Measurements from ENCODE around the gene PIGP. TPM values are rescaled to one million over a fixed set of nuclear protein-coding genes. Genes with fewer than 3 reads are reported as not detected.

Gene PIGP
- total and polyA plus RNA-seq, 9 of the 15 experiments (the other 6 are each of a cell fraction or from before 2014, with no cell fraction given), result 18.3 to 122 (median 35.6) TPM

DNA sequence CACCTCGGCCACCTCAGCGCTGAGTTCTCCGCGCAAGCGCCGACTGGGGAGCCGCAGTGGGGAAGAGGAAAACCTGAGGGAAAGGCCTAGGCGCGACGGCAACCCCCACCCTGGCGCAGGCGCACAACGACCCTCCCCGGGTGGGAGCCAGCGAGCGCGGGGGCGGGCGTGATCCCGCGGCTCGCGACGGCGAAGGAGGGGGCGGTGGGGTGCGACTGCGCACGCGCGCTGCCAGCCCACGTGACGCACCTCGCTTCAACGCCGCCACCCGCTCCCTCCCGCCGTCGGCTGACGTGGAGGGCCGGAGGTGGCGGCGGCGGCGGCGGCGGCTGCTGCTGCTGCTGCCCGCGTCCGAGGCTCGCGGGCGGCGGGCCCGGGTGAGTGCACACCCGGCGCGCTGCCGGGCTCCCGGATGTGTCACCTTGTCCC lies at the start of gene PIGP, which contains the start of gene TTC3 (continued):
- TF ChIP-seq, protein P1, sequence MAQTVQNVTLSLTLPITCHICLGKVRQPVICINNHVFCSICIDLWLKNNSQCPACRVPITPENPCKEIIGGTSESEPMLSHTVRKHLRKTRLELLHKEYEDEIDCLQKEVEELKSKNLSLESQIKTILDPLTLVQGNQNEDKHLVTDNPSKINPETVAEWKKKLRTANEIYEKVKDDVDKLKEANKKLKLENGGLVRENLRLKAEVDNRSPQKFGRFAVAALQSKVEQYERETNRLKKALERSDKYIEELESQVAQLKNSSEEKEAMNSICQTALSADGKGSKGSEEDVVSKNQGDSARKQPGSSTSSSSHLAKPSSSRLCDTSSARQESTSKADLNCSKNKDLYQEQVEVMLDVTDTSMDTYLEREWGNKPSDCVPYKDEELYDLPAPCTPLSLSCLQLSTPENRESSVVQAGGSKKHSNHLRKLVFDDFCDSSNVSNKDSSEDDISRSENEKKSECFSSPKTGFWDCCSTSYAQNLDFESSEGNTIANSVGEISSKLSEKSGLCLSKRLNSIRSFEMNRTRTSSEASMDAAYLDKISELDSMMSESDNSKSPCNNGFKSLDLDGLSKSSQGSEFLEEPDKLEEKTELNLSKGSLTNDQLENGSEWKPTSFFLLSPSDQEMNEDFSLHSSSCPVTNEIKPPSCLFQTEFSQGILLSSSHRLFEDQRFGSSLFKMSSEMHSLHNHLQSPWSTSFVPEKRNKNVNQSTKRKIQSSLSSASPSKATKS (CRISPR knock-in tag; IDR thresholded peaks at IDR 0.05), result no peak
- no peak for TF ChIP-seq KLF16 (IDR thresholded peaks at IDR 0.05)
- TF ChIP-seq SOX6 (IDR thresholded peaks at IDR 0.05), result peak; percentile 34
- no peak for TF ChIP-seq ZZZ3 (IDR thresholded peaks at IDR 0.05)
- TF ChIP-seq, protein P2, sequence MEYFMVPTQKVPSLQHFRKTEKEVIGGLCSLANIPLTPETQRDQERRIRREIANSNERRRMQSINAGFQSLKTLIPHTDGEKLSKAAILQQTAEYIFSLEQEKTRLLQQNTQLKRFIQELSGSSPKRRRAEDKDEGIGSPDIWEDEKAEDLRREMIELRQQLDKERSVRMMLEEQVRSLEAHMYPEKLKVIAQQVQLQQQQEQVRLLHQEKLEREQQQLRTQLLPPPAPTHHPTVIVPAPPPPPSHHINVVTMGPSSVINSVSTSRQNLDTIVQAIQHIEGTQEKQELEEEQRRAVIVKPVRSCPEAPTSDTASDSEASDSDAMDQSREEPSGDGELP (CRISPR knock-in tag; IDR thresholded peaks at IDR 0.05; ENCODE audit: borderline replicate concordance), result peak; percentile 58; the same call in 1 of the 2 replicates
- no peak for TF ChIP-seq RFX5 (IDR thresholded peaks at IDR 0.05; ENCODE audit: low read depth, low read length)
- peak; percentile 70 for TF ChIP-seq CBX1 (IDR thresholded peaks at IDR 0.05; ENCODE audit: low read depth)
- TF ChIP-seq, protein P3, sequence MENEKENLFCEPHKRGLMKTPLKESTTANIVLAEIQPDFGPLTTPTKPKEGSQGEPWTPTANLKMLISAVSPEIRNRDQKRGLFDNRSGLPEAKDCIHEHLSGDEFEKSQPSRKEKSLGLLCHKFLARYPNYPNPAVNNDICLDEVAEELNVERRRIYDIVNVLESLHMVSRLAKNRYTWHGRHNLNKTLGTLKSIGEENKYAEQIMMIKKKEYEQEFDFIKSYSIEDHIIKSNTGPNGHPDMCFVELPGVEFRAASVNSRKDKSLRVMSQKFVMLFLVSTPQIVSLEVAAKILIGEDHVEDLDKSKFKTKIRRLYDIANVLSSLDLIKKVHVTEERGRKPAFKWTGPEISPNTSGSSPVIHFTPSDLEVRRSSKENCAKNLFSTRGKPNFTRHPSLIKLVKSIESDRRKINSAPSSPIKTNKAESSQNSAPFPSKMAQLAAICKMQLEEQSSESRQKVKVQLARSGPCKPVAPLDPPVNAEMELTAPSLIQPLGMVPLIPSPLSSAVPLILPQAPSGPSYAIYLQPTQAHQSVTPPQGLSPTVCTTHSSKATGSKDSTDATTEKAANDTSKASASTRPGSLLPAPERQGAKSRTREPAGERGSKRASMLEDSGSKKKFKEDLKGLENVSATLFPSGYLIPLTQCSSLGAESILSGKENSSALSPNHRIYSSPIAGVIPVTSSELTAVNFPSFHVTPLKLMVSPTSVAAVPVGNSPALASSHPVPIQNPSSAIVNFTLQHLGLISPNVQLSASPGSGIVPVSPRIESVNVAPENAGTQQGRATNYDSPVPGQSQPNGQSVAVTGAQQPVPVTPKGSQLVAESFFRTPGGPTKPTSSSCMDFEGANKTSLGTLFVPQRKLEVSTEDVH (IDR thresholded peaks at IDR 0.05; ENCODE audit: low read depth, partially characterized antibody), result no peak
- no peak for TF ChIP-seq MTA2 (IDR thresholded peaks at IDR 0.05; ENCODE audit: low read depth)
- TF ChIP-seq, protein P4, sequence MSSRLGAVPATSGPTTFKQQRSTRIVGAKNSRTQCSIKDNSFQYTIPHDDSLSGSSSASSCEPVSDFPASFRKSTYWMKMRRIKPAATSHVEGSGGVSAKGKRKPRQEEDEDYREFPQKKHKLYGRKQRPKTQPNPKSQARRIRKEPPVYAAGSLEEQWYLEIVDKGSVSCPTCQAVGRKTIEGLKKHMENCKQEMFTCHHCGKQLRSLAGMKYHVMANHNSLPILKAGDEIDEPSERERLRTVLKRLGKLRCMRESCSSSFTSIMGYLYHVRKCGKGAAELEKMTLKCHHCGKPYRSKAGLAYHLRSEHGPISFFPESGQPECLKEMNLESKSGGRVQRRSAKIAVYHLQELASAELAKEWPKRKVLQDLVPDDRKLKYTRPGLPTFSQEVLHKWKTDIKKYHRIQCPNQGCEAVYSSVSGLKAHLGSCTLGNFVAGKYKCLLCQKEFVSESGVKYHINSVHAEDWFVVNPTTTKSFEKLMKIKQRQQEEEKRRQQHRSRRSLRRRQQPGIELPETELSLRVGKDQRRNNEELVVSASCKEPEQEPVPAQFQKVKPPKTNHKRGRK (tag; IDR thresholded peaks at IDR 0.05), result no peak
- TF ChIP-seq, protein P5, sequence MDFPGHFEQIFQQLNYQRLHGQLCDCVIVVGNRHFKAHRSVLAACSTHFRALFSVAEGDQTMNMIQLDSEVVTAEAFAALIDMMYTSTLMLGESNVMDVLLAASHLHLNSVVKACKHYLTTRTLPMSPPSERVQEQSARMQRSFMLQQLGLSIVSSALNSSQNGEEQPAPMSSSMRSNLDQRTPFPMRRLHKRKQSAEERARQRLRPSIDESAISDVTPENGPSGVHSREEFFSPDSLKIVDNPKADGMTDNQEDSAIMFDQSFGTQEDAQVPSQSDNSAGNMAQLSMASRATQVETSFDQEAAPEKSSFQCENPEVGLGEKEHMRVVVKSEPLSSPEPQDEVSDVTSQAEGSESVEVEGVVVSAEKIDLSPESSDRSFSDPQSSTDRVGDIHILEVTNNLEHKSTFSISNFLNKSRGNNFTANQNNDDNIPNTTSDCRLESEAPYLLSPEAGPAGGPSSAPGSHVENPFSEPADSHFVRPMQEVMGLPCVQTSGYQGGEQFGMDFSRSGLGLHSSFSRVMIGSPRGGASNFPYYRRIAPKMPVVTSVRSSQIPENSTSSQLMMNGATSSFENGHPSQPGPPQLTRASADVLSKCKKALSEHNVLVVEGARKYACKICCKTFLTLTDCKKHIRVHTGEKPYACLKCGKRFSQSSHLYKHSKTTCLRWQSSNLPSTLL (IDR thresholded peaks at IDR 0.05), result no peak
- TF ChIP-seq LCOR (CRISPR knock-in tag; IDR thresholded peaks at IDR 0.05), result peak; percentile 64
- TF ChIP-seq JUN (IDR thresholded peaks at IDR 0.05; ENCODE audit: borderline replicate concordance, low read depth, low read length), result no peak; the same call in 1 of the 2 replicates
- peak; percentile 75; the same call in 1 of the 2 replicates for TF ChIP-seq JUN (CRISPR knock-in tag; IDR thresholded peaks at IDR 0.05; ENCODE audit: borderline replicate concordance)
- no peak for TF ChIP-seq PHB (CRISPR knock-in tag; IDR thresholded peaks at IDR 0.05)
- no peak for TF ChIP-seq U2AF1 (optimal IDR thresholded peaks at IDR 0.05; ENCODE audit: low read depth, low read length)
- TF ChIP-seq, protein P6, sequence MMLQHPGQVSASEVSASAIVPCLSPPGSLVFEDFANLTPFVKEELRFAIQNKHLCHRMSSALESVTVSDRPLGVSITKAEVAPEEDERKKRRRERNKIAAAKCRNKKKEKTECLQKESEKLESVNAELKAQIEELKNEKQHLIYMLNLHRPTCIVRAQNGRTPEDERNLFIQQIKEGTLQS (IDR thresholded peaks at IDR 0.05), result no peak
- TF ChIP-seq, protein P6 (CRISPR knock-in tag; conservative IDR thresholded peaks at IDR 0.05), result no peak
- peak; percentile 43; the same call in 1 of the 2 replicates for TF ChIP-seq ZNF589 (CRISPR knock-in tag; IDR thresholded peaks at IDR 0.05; ENCODE audit: low read depth)

All from K562 (cell line).